ENCODE data around the gene TCF7. TPM values are rescaled to one million over a fixed set of nuclear protein-coding genes. Genes with fewer than 3 reads are reported as not detected.

The TCF7 gene
- total RNA-seq, 3 donors from 2014 or later: 1.9 to 6.8 (median 4.4) TPM

DNA sequence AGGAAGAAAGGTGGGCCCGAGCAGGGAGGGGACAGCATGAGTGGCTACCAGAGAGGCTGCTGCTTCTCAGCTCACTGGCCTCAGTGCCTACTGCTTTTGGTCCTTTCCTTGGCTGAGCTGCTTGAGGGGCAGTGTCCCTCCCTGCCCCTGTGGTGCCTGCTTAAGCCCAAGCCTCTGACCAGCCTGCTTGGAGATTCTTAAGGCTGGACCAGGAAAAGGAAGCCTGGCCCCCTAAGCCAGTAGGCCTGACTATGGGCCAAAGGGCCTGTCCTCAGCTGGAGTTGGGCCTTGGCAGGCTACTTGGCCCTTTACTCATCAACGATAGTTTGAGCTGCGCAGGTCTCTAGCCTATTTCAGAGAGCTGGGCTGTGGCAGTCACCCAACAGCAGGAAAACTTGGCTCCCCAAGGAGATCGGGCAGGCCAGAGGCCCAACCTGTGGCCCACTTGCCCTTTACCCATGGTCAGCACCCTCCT, 24.9 kb downstream of the TCF7 start:
- ATAC-seq (no peak), DNase-seq (peak; percentile 1 to 21 (median 16))
- intact Hi-C loops (cut with DNase I, micrococcal nuclease): no loop called here

DNA sequence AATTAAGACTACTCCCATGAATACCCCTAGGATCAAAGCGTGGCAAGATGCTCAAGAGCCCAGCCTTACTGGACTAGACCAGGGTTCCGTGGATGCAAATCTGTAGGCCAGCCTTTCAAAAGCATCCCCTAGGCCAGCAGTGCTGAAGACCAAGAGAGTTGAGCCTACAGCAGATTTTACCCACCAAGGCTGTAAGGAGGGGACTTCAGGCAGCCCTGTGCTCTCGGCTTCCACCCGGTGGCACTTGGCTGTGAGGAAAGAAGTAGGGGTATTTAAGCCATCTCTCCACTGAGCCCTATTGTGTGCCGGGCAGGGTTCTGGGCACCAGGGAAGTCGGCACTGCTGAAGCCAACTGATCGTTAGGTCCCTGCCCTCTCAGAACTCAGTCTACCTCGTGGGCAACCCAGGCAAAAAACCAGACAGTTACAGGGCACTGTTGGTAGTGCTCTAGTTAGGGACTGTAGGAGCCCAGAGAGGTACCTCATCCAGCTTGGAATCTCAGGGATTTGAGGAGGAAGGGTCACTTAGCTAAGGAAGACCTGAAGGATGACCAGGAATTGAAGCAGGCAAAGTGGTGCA, 25.5 kb downstream of the TCF7 start:
- intact Hi-C loops (cut with DNase I, micrococcal nuclease): loop anchor here (10.0 kb wide), 1 partner anchor 95 kb away; no protein-coding TSS in a partner anchor
- TF ChIP-seq, protein P1, sequence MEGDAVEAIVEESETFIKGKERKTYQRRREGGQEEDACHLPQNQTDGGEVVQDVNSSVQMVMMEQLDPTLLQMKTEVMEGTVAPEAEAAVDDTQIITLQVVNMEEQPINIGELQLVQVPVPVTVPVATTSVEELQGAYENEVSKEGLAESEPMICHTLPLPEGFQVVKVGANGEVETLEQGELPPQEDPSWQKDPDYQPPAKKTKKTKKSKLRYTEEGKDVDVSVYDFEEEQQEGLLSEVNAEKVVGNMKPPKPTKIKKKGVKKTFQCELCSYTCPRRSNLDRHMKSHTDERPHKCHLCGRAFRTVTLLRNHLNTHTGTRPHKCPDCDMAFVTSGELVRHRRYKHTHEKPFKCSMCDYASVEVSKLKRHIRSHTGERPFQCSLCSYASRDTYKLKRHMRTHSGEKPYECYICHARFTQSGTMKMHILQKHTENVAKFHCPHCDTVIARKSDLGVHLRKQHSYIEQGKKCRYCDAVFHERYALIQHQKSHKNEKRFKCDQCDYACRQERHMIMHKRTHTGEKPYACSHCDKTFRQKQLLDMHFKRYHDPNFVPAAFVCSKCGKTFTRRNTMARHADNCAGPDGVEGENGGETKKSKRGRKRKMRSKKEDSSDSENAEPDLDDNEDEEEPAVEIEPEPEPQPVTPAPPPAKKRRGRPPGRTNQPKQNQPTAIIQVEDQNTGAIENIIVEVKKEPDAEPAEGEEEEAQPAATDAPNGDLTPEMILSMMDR (IDR thresholded peaks at IDR 0.05): no peak
- DNase-seq: peak; percentile 2 to 17 (median 16)
- no peaks in the 10 kb centered on the region for H3K4me1 ChIP-seq (ENCODE audit: low read depth)
- H3K4me3 ChIP-seq: no peak overlapping the region
- no peaks in the 10 kb centered on the region for H3K9me3 ChIP-seq
- H3K36me3 ChIP-seq (ENCODE audit: low read depth): no peaks in the 10 kb centered on the region
- no peak for ATAC-seq

More for the DNA sequence above, 24.9 kb downstream of the TCF7 start:
- TF ChIP-seq, protein P1 (IDR thresholded peaks at IDR 0.05): no peak
- H3K36me3 ChIP-seq (ENCODE audit: low read depth): no peaks in the 10 kb centered on the region
- no peaks in the 10 kb centered on the region for H3K4me1 ChIP-seq (ENCODE audit: low read depth)
- H3K9me3 ChIP-seq: no peaks in the 10 kb centered on the region
- H3K4me3 ChIP-seq: no peak overlapping the region

DNA sequence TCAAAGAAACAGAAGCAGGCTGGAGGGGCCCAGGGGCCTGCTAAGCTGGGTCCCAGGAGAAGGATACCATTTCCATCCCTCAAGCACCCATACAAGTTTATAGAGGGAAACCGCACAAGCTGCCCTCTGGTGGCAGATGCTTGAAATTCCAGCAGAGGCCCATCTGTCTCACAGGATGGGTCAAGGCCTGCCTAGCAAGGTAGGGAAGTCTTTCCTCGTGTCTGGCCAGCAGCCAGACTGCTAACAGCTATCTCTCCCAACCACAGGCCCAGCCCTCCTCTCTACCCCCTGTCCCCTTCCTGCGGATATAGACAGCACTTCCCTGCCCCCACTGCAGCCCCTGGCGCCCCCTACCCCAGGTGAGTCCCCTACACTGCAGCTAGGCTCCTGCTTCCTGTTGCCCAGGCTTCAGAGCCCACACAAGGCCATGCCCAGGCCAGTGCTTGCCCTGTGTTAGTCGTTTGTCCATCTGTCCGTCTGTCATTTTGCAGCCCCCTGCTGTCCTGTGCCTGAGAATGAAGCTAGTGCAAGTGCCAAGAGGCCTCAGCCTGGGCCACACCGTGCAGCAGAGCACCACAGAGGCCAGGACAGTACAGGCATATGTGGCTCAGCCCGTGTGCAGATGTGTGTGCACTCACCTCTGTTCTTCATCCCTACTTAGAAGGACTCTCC, 26.2 kb downstream of the TCF7 start:
- Histone ChIP-seq H3K36me3 (ENCODE audit: low read depth) (no peaks in the 10 kb centered on the region), H3K4me3 (no peak overlapping the region), H3K4me1 (ENCODE audit: low read depth) (no peaks in the 10 kb centered on the region), H3K9me3 (no peaks in the 10 kb centered on the region)
- TF ChIP-seq, protein P1 (IDR thresholded peaks at IDR 0.05): peak; percentile 60
- ATAC-seq (peak; percentile 84), DNase-seq (peak; percentile 69 to 81 (median 80))
- intact Hi-C loops (cut with DNase I, micrococcal nuclease): loop anchor here (10.0 kb wide), 1 partner anchor 96 kb away; no protein-coding TSS in a partner anchor

DNA sequence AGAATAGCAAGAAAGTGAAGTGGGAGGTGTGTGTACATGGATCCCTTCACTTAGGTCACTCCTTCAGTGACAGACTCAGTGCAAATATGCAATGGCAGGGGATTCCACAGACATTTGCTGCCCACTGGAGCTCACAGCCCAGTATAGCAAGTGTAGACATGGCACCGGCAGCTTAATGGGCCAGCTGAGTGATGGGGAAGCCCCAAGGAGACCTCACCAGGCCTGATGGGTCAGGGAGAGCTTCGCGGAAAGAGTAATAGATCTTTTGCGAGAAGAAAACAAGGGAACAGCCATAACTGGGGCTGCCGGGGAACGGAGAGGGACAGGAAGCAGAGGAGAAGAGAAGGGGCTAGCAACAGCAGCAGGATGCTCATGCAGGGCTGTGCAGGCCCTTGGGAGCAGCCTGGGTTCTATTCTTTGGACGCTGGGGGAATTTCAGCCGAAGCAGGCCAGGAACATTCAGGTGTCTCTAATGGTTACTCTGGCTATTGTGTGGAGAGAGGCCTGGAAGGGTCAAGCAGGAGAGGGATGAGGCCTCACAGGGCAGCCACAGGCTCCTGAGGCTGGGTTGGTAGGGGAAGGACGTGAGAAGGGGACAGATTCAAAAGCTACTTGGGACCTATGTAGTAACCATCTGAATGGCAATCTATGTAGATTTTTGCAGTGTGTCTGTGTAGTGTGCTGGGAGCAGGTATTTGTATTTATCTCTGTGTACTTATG, 27.0 kb downstream of the TCF7 start:
- DNase-seq: peak in 2 of 3 donors; percentile 18 to 21

DNA sequence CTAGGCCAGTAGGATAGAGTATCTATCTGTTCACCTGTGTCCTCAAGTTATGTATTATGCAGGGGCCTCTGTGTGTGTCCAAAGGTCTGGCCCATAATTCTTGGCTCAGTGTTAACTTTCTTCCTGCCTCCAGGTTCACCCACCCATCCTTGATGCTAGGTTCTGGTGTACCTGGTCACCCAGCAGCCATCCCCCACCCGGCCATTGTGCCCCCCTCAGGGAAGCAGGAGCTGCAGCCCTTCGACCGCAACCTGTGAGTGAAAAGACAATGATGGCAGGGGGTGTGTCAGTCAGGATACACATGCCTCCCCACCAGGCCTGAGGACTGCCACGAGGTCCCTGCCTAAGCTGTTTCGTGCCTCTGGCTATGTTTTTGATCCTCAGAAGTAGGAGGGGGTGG, 27.6 kb downstream of the TCF7 start:
- Histone ChIP-seq H3K36me3 (ENCODE audit: low read depth) (no peaks in the 10 kb centered on the region), H3K4me1 (ENCODE audit: low read depth) (no peaks in the 10 kb centered on the region), H3K4me3 (no peak overlapping the region), H3K9me3 (no peaks in the 10 kb centered on the region)
- ATAC-seq: no peak
- peak in 2 of 3 donors; percentile 18 to 37 for DNase-seq
- TF ChIP-seq, protein P1 (IDR thresholded peaks at IDR 0.05): no peak
- intact Hi-C loops (cut with DNase I, micrococcal nuclease): loop anchor here (10.0 kb wide), 1 partner anchor 97 kb away; no protein-coding TSS in a partner anchor

More for the DNA sequence above, 27.0 kb downstream of the TCF7 start:
- TF ChIP-seq, protein P1 (IDR thresholded peaks at IDR 0.05): no peak
- H3K9me3 ChIP-seq: no peaks in the 10 kb centered on the region
- H3K4me3 ChIP-seq: no peak overlapping the region
- no peaks in the 10 kb centered on the region for H3K36me3 ChIP-seq (ENCODE audit: low read depth)
- intact Hi-C loops (cut with DNase I, micrococcal nuclease): loop anchor here (10.0 kb wide), 1 partner anchor 97 kb away; no protein-coding TSS in a partner anchor
- H3K4me1 ChIP-seq (ENCODE audit: low read depth): no peaks in the 10 kb centered on the region
- ATAC-seq: no peak

All from mucosa of descending colon (tissue), 3 donors.